GM21528 (cell line): ENCODE data around the gene RGL2.
A peak's percentile ranks its signal among the peaks of the same experiment; 100 is the strongest.

Source experiments
- ATAC-seq: cut with Tn5 transposase; IDR thresholded peaks from one replicate; pipeline ENCODE4 v1.9.1; 2021; ENCODE audit warnings: mild to moderate bottlenecking, moderate library complexity; ENCODE audit not compliant: unreplicated experiment, low FRiP score

Gene RGL2

GRCh38 chr6:33317669-33318425 lies 19.1 kb upstream of the RGL2 start, which contains the start of gene ZBTB22:
TSS of gene ZBTB22 (minus strand) at chr6:33317744. CDS start at chr6:33316916, 828 bp downstream.
- peak; percentile 42 for ATAC-seq

- no peak for ATAC-seq
Observed at GRCh38 chr6:33317419-33317668, 18.6 kb upstream of the RGL2 start.

- no peak for ATAC-seq
Observed at GRCh38 chr6:33316603-33317418, 18.1 kb upstream of the RGL2 start.

- no peak for ATAC-seq
Observed at GRCh38 chr6:33315793-33316602, 17.3 kb upstream of the RGL2 start.

GRCh38 chr6:33314943-33315792 lies 16.4 kb upstream of the RGL2 start:
- ATAC-seq = no peak

GRCh38 chr6:33314515-33314942 lies 15.8 kb upstream of the RGL2 start:
- no peak for ATAC-seq

- ATAC-seq = peak; percentile 38
Observed at GRCh38 chr6:33313709-33314514, 15.2 kb upstream of the RGL2 start, which contains the start of gene TAPBP. TSS of gene TAPBP (minus strand) at chr6:33314078. CDS start at chr6:33314041, 37 bp downstream.

GRCh38 chr6:33313105-33313708 lies 14.5 kb upstream of the RGL2 start:
- peak; percentile 4 for ATAC-seq

GRCh38 chr6:33312361-33313104 lies 13.8 kb upstream of the RGL2 start:
- no peak for ATAC-seq

- no peak for ATAC-seq
Observed at GRCh38 chr6:33306356-33306755, 7.6 kb upstream of the RGL2 start.

- no peak for ATAC-seq
Observed at GRCh38 chr6:33305052-33305451, 6.3 kb upstream of the RGL2 start.

GRCh38 chr6:33304216-33304615 lies 5.5 kb upstream of the RGL2 start:
- ATAC-seq = no peak

GRCh38 chr6:33301877-33302276 lies 3.1 kb upstream of the RGL2 start:
- no peak for ATAC-seq

GRCh38 chr6:33299237-33299944 lies 649 bp upstream of the RGL2 start:
- peak; percentile 67 for ATAC-seq

GRCh38 chr6:33297956-33298772 lies 578 bp downstream of the RGL2 start:
- no peak for ATAC-seq

- ATAC-seq = no peak
Observed at GRCh38 chr6:33297406-33297955, 1.3 kb downstream of the RGL2 start.
